HG02623 (cell line): Measurements from ENCODE around the gene SEMA3D.

ENCODE experiments used
- ATAC-seq: cut with Tn5 transposase; IDR thresholded peaks from one replicate; pipeline ENCODE4 v1.9.1; 2021; ENCODE audit warnings: moderate library complexity; ENCODE audit not compliant: unreplicated experiment

SEMA3D gene

GRCh38 chr7:85186521-85187241 is at the start of gene SEMA3D:
Gene SEMA3D (minus strand): TSS chr7:85187056. CDS start chr7:85121891, 65,165 bp downstream.
- peak; percentile 95 for ATAC-seq

GRCh38 chr7:85234730-85235129 is 47.9 kb upstream of the SEMA3D start:
- no peak for ATAC-seq

GRCh38 chr7:85232068-85232467 is 45.2 kb upstream of the SEMA3D start:
- ATAC-seq: no peak

- ATAC-seq: no peak
Observed at GRCh38 chr7:85230623-85231022, 43.8 kb upstream of the SEMA3D start.

GRCh38 chr7:85229544-85229943 is 42.7 kb upstream of the SEMA3D start:
- ATAC-seq: no peak

- ATAC-seq: no peak
Observed at GRCh38 chr7:85226361-85227085, 39.7 kb upstream of the SEMA3D start.

- no peak for ATAC-seq
Observed at GRCh38 chr7:85224171-85224570, 37.3 kb upstream of the SEMA3D start.

GRCh38 chr7:85222522-85222921 is 35.7 kb upstream of the SEMA3D start:
- ATAC-seq: no peak

GRCh38 chr7:85221796-85222195 is 34.9 kb upstream of the SEMA3D start:
- ATAC-seq: no peak

GRCh38 chr7:85220651-85221050 is 33.8 kb upstream of the SEMA3D start:
- ATAC-seq: no peak

GRCh38 chr7:85220023-85220422 is 33.2 kb upstream of the SEMA3D start:
- no peak for ATAC-seq

GRCh38 chr7:85217085-85217484 is 30.2 kb upstream of the SEMA3D start:
- ATAC-seq: no peak

- peak; percentile 94 for ATAC-seq
Observed at GRCh38 chr7:85215098-85215497, 28.2 kb upstream of the SEMA3D start.

- no peak for ATAC-seq
Observed at GRCh38 chr7:85213500-85213899, 26.6 kb upstream of the SEMA3D start.

GRCh38 chr7:85205754-85206153 is 18.9 kb upstream of the SEMA3D start:
- ATAC-seq: no peak

- no peak for ATAC-seq
Observed at GRCh38 chr7:85204496-85204895, 17.6 kb upstream of the SEMA3D start.

GRCh38 chr7:85204061-85204460 is 17.2 kb upstream of the SEMA3D start:
- ATAC-seq: no peak

GRCh38 chr7:85201209-85201608 is 14.4 kb upstream of the SEMA3D start:
- no peak for ATAC-seq

GRCh38 chr7:85196696-85197095 is 9.8 kb upstream of the SEMA3D start:
- ATAC-seq: no peak

- ATAC-seq: no peak
Observed at GRCh38 chr7:85191383-85191782, 4.5 kb upstream of the SEMA3D start.

GRCh38 chr7:85186083-85186520 is 754 bp downstream of the SEMA3D start:
- peak; percentile 13 for ATAC-seq

- no peak for ATAC-seq
Observed at GRCh38 chr7:85185424-85186082, 1.3 kb downstream of the SEMA3D start.
